Progenitor cell of endocrine pancreas (in vitro differentiated cells): Measurements from ENCODE around the gene SKP2. TPM values are rescaled to one million over a fixed set of nuclear protein-coding genes. Genes with fewer than 3 reads are reported as not detected.

Source experiments
- DNase-seq: peaks from one replicate; pipeline ENCODE4 v3.0.0; 2021; ENCODE audit warnings: low spot score; ENCODE audit not compliant: unreplicated experiment
- H3K27ac Mint-ChIP-seq: 2 replicates; pipeline ENCODE4 v1.8.0; 2021; ENCODE audit warnings: mild to moderate bottlenecking, moderate library complexity, mixed read lengths
- H3K27me3 Mint-ChIP-seq: 2 replicates; pipeline ENCODE4 v1.8.0; 2021; ENCODE audit warnings: mixed read lengths
- H3K36me3 Mint-ChIP-seq: 2 replicates; pipeline ENCODE4 v1.8.0; 2022; ENCODE audit warnings: mixed read lengths; ENCODE audit not compliant: insufficient read depth
- H3K4me1 Mint-ChIP-seq: 2 replicates; pipeline ENCODE4 v1.8.0; 2021; ENCODE audit warnings: low read depth, mixed read lengths
- H3K4me3 Mint-ChIP-seq: 2 replicates; pipeline ENCODE4 v1.8.0; 2021; ENCODE audit warnings: low read depth, mild to moderate bottlenecking, moderate library complexity, mixed read lengths
- H3K9me3 Mint-ChIP-seq: 2 replicates; pipeline ENCODE4 v1.8.0; 2021; ENCODE audit warnings: low read depth, mixed read lengths
- total RNA-seq: library from RNA; stranded (reverse); gene quantifications from 2 replicates; pipeline ENCODE4 v1.2.1, GENCODE V29; 2021
- TF ChIP-seq, protein P1 (sequence below): fragments of 200-600 bp; sonication (generic); IDR thresholded peaks from one replicate; pipeline ENCODE4 v1.5.0; 2021; ENCODE audit warnings: antibody characterized with exemption, mild to moderate bottlenecking; ENCODE audit not compliant: unreplicated experiment

SKP2 gene
- total RNA-seq, 1 donor from 2014 or later, result 68.4 TPM

GRCh38 chr5:36145311-36145710 lies 6.6 kb upstream of the SKP2 start:
- Mint-ChIP-seq H3K36me3 (peaks cover 2% of the 10 kb centered on the region), H3K4me1 (peaks cover 16% of the 10 kb centered on the region), H3K9me3 (no peaks in the 10 kb centered on the region), H3K4me3 (no peak overlapping the region), H3K27ac (no peak overlapping the region), H3K27me3 (no peaks in the 10 kb centered on the region)
- DNase-seq, result no peak
- TF ChIP-seq, protein P1, sequence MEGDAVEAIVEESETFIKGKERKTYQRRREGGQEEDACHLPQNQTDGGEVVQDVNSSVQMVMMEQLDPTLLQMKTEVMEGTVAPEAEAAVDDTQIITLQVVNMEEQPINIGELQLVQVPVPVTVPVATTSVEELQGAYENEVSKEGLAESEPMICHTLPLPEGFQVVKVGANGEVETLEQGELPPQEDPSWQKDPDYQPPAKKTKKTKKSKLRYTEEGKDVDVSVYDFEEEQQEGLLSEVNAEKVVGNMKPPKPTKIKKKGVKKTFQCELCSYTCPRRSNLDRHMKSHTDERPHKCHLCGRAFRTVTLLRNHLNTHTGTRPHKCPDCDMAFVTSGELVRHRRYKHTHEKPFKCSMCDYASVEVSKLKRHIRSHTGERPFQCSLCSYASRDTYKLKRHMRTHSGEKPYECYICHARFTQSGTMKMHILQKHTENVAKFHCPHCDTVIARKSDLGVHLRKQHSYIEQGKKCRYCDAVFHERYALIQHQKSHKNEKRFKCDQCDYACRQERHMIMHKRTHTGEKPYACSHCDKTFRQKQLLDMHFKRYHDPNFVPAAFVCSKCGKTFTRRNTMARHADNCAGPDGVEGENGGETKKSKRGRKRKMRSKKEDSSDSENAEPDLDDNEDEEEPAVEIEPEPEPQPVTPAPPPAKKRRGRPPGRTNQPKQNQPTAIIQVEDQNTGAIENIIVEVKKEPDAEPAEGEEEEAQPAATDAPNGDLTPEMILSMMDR, result no peak

GRCh38 chr5:36146390-36146789 lies 5.5 kb upstream of the SKP2 start:
- Mint-ChIP-seq H3K4me1 (peaks cover 24% of the 10 kb centered on the region), H3K27me3 (no peaks in the 10 kb centered on the region), H3K36me3 (no peaks in the 10 kb centered on the region), H3K4me3 (no peak overlapping the region), H3K9me3 (no peaks in the 10 kb centered on the region), H3K27ac (no peak overlapping the region)
- TF ChIP-seq, protein P1, result no peak
- DNase-seq, result no peak

DNA sequence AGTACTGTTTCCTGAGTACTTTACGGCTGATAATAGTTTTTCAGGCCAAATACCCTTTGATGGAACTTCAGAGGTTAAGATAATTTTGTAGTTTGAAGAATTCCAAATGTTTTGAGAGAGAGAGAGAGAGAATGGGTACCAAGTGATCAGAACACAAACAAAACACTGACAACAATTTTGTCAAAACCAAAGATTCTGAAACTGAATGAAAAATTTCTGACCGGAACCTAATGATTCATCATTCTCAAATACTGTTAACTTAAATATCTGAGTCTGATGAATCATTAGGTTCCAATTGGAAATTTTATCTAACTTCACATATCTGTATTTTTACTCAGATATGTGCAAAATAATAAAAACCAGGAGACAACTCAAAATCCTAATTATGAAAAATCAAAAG lies 4.2 kb upstream of the SKP2 start:
- TF ChIP-seq, protein P1, result no peak
- Mint-ChIP-seq H3K4me1 (peaks cover 30% of the 10 kb centered on the region), H3K9me3 (no peaks in the 10 kb centered on the region), H3K36me3 (no peaks in the 10 kb centered on the region), H3K4me3 (no peak overlapping the region), H3K27me3 (no peaks in the 10 kb centered on the region), H3K27ac (no peak overlapping the region)
- no peak for DNase-seq

- Mint-ChIP-seq H3K4me1 (peaks cover 43% of the 10 kb centered on the region), H3K4me3 (peak overlapping the region; percentile 95), H3K27me3 (no peaks in the 10 kb centered on the region), H3K36me3 (peaks cover 13% of the 10 kb centered on the region), H3K27ac (peak overlapping the region; percentile 97), H3K9me3 (no peaks in the 10 kb centered on the region)
- TF ChIP-seq, protein P1, result no peak
- DNase-seq, result no peak
These were observed 1.1 kb upstream of the SKP2 start for GRCh38 chr5:36150676-36151433.

- peak overlapping the region; percentile 95 for H3K4me3 Mint-ChIP-seq
- no peak for DNase-seq
- TF ChIP-seq, protein P1, result no peak
- H3K4me1 Mint-ChIP-seq, result peaks cover 42% of the 10 kb centered on the region
- peaks cover 19% of the 10 kb centered on the region for H3K36me3 Mint-ChIP-seq
- no peaks in the 10 kb centered on the region for H3K9me3 Mint-ChIP-seq
- H3K27me3 Mint-ChIP-seq, result no peaks in the 10 kb centered on the region
- H3K27ac Mint-ChIP-seq, result peak overlapping the region; percentile 97
These were observed 700 bp downstream of the SKP2 start for GRCh38 chr5:36152324-36153297.
